ENCODE data around the gene TMEM86B. TPM values are rescaled to one million over a fixed set of nuclear protein-coding genes. Genes with fewer than 3 reads are reported as not detected.

TMEM86B gene
- total RNA-seq, 1 experiment from 2014 or later: 14.2 TPM

GRCh38 chr19:55276720-55277430 is 48.3 kb upstream of the TMEM86B start:
- Histone ChIP-seq H3K27ac (ENCODE audit: low read length) (no peak overlapping the region), H3K9me3 (ENCODE audit: control insufficient read depth, insufficient read depth, low read depth, low read length) (no peaks in the 10 kb centered on the region), H3K4me3 (ENCODE audit: low read depth in 2 of 2, low read length in 2 of 2) (no peak overlapping the region), H3K27me3 (ENCODE audit: control insufficient read depth, insufficient read depth, low read length) (no peaks in the 10 kb centered on the region), H3K36me3 (ENCODE audit: control insufficient read depth, insufficient read depth, low read length) (no peaks in the 10 kb centered on the region), H3K4me1 (ENCODE audit: control insufficient read depth, insufficient read depth, low read length) (peaks cover 12% of the 10 kb centered on the region)
- POLR2A ChIA-PET: no interaction called here
- no TSS peak for BruUV-seq (replicated peaks)
- no peak for TF ChIP-seq SIN3A (IDR thresholded peaks at IDR 0.05; ENCODE audit: borderline replicate concordance, insufficient read depth, low read depth, low read length)
- no peak for TF ChIP-seq POLR2AphosphoS5 (IDR thresholded peaks at IDR 0.05; ENCODE audit: low read depth, low read length)
- TF ChIP-seq REST (IDR thresholded peaks at IDR 0.05; ENCODE audit: insufficient read depth in 1 of 2, low read depth in 2 of 2, low read length in 1 of 2): no peak
- TF ChIP-seq, protein P1, sequence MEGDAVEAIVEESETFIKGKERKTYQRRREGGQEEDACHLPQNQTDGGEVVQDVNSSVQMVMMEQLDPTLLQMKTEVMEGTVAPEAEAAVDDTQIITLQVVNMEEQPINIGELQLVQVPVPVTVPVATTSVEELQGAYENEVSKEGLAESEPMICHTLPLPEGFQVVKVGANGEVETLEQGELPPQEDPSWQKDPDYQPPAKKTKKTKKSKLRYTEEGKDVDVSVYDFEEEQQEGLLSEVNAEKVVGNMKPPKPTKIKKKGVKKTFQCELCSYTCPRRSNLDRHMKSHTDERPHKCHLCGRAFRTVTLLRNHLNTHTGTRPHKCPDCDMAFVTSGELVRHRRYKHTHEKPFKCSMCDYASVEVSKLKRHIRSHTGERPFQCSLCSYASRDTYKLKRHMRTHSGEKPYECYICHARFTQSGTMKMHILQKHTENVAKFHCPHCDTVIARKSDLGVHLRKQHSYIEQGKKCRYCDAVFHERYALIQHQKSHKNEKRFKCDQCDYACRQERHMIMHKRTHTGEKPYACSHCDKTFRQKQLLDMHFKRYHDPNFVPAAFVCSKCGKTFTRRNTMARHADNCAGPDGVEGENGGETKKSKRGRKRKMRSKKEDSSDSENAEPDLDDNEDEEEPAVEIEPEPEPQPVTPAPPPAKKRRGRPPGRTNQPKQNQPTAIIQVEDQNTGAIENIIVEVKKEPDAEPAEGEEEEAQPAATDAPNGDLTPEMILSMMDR (IDR thresholded peaks at IDR 0.05): no peak
- TF ChIP-seq TCF7L2 (IDR thresholded peaks at IDR 0.05; ENCODE audit: low read depth, low read length): no peak
- DNase-seq (ENCODE audit: low read depth, low spot score) (no peak), ATAC-seq (no peak)
- intact Hi-C loops (cut with micrococcal nuclease; ENCODE audit: unreplicated experiment) (no loop called here), in situ Hi-C loops (cut with HindIII; ENCODE audit: low pct_unique_long_range_greater_than_20kb, low sequenced_read_pairs) (no loop called here)
- CTCF ChIA-PET: interaction anchor here (0.6 kb wide), 1 partner anchor 15 kb away, joined by 4 read pairs; no protein-coding TSS in a partner anchor

DNA sequence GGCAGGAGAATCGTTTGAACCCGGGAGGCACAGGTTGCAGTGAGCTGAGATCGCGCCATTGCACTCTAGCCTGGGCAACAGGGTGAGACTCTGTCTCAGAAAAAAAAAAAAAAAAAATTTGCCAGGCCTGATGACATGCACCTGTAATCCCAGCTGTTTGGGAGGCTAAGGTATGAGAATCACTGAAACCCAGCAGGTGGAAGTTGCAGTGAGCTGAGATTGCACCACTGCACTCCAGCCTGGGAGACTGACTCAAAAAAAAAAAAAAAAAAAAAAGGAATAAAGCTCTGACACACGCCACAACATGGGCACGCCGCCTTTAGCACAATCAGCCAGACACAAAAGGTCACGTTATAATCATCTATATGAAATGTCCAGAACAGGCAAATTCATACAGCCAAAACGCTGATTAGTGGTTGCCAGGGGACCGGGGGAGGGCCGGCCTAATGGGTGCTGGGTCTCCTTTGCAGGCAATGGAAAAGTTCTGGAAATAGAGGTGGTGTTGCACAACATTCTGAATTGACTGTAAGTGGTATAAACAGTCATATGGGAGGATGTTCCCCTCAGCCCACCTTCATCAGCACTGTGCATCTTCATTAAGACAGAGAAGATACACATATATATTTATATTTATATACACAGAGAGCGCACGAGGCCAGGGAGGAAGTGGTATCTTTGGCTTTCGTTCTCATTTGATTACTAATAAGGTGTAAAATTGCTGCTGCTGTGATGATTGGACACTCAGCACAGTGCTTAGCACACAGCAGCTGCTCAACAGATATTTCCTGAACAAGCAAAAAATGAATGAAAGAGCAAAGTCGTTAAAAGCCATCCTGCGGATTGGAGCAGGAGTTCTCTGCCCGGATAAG is 47.5 kb upstream of the TMEM86B start:
- H3K27me3 ChIP-seq (ENCODE audit: control insufficient read depth, insufficient read depth, low read length): no peaks in the 10 kb centered on the region
- H3K9me3 ChIP-seq (ENCODE audit: control insufficient read depth, insufficient read depth, low read depth, low read length): no peaks in the 10 kb centered on the region
- in situ Hi-C loops (cut with HindIII; ENCODE audit: low pct_unique_long_range_greater_than_20kb, low sequenced_read_pairs): no loop called here
- no peak for DNase-seq (ENCODE audit: low read depth, low spot score)
- no peak overlapping the region for H3K4me3 ChIP-seq (ENCODE audit: low read depth in 2 of 2, low read length in 2 of 2)
- POLR2A ChIA-PET: interaction anchor here (0.6 to 0.7 kb wide), 2 partner anchors 67 to 158 kb away, joined by 3 to 11 read pairs; partner anchors contain the start of gene PTPRH
- TF ChIP-seq POLR2AphosphoS5 (IDR thresholded peaks at IDR 0.05; ENCODE audit: low read depth, low read length) (no peak), REST (IDR thresholded peaks at IDR 0.05; ENCODE audit: insufficient read depth in 1 of 2, low read depth in 2 of 2, low read length in 1 of 2) (no peak), SIN3A (IDR thresholded peaks at IDR 0.05; ENCODE audit: borderline replicate concordance, insufficient read depth, low read depth, low read length) (no peak), TCF7L2 (IDR thresholded peaks at IDR 0.05; ENCODE audit: low read depth, low read length) (no peak)
- TF ChIP-seq, protein P1 (IDR thresholded peaks at IDR 0.05): no peak
- no TSS peak for BruUV-seq (replicated peaks)
- intact Hi-C loops (cut with micrococcal nuclease; ENCODE audit: unreplicated experiment): no loop called here
- CTCF ChIA-PET: interaction anchor here (0.6 kb wide), 1 partner anchor 16 kb away, joined by 4 read pairs; no protein-coding TSS in a partner anchor
- no peaks in the 10 kb centered on the region for H3K36me3 ChIP-seq (ENCODE audit: control insufficient read depth, insufficient read depth, low read length)
- no peak overlapping the region for H3K27ac ChIP-seq (ENCODE audit: low read length)
- peaks cover 11% of the 10 kb centered on the region for H3K4me1 ChIP-seq (ENCODE audit: control insufficient read depth, insufficient read depth, low read length)
- no peak for ATAC-seq
